ENCODE data around the gene EOMES.

DNA sequence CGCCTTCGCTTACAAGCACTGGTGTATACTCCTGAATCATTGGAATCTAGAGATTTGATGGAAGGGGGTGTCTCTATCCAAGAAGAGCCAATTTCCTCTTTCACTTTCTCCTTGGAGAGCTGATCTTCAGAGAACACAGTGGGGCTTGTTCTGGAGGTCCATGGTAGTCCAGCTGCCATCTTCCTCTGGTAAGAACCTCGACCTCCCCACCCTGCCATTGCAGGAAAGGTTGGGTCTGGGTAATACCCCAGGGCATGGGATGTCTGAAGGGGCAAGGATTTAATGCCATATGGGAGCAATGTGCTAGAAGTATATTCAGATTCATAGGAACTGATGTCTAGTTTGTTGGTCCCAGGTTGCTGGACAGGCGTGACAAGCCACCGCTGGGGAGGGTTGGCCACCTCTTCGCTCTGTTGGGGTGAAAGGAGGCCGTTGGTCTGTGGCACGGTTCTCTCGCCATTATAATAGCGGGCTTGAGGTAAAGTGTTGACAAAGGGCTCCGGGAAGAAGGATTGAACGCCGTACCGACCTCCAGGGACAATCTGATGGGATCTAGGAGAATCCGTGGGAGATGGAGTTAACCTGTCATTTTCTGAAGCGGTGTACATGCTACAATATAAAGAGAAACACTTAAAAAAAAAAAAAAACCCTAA is 4.8 kb downstream of the EOMES start:
- peak; percentile 44 for TF ChIP-seq EZH2 (IDR thresholded peaks at IDR 0.05; ENCODE audit: low read length, missing control alignments)
- TF ChIP-seq, protein P1, sequence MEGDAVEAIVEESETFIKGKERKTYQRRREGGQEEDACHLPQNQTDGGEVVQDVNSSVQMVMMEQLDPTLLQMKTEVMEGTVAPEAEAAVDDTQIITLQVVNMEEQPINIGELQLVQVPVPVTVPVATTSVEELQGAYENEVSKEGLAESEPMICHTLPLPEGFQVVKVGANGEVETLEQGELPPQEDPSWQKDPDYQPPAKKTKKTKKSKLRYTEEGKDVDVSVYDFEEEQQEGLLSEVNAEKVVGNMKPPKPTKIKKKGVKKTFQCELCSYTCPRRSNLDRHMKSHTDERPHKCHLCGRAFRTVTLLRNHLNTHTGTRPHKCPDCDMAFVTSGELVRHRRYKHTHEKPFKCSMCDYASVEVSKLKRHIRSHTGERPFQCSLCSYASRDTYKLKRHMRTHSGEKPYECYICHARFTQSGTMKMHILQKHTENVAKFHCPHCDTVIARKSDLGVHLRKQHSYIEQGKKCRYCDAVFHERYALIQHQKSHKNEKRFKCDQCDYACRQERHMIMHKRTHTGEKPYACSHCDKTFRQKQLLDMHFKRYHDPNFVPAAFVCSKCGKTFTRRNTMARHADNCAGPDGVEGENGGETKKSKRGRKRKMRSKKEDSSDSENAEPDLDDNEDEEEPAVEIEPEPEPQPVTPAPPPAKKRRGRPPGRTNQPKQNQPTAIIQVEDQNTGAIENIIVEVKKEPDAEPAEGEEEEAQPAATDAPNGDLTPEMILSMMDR (conservative IDR thresholded peaks at IDR 0.05 in 1 of 2, IDR thresholded peaks at IDR 0.05 in 1 of 2; ENCODE audit: low read depth in 1 of 2, low read length in 2 of 2), result no peak

Measured in fibroblast of lung (primary cell).